Purkinje cell (primary cell): ENCODE results near the gene GSG1L. TPM values are rescaled to one million over a fixed set of nuclear protein-coding genes. Genes with fewer than 3 reads are reported as not detected.

Experiments
- polyA plus RNA-seq: library from polyadenylated mRNA; unstranded; fragments of >200 nt; fragmentation: Nextera tagmentation; gene quantifications from 2 replicates; pipeline ENCODE4 v1.2.1, GENCODE V29; 2014

Gene GSG1L
- 0.16 TPM in 1 of 2 replicates, not detected in the other for polyA plus RNA-seq

DNA sequence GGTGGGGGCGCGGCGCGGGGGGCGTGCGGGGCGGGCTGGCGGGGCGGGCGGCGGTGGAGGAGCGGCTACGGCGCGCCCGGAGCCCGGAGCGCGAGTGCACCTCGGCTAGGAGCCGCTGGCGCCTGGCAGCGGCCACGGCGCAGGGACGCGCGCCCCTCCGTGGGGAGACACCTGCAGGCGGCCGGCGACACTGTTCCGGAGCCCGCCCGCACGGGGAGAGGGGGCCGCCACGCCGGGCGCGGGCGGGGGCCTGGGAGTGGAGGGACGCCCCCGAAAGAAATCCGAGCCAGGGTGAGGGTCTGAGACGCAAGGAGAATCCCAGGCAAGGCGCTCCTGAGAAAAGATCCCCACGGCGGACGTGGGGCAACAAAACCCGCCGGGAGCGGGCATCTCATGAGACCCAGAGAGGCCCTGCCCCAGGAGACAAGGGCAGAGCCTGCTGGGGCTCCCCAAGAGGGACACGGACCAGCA is at the start of gene GSG1L:
Gene GSG1L (minus strand): TSS at position 124 of the 471 bp plus-strand sequence. CDS start 290 bp downstream, outside the sequence.

Other genes with a start within 250 kb of the GSG1L start
- 11.4 and 12.4 TPM in 2 replicates for gene XPO6, start 148.3 kb upstream of the GSG1L start, polyA plus RNA-seq
- gene SBK1, start 228.8 kb upstream of the GSG1L start, polyA plus RNA-seq = 3.2 and 6.9 TPM in 2 replicates